Metanephros (tissue), 2 donors: Measurements from ENCODE around the gene TBX19. TPM values are rescaled to one million over a fixed set of nuclear protein-coding genes. Genes with fewer than 3 reads are reported as not detected.

Experiments
- small RNA-seq: library from RNA; depleted of rRNA; stranded (forward); fragments of <200 nt; gene quantifications from one replicate; pipeline ENCODE3, GENCODE V24; 2014; ENCODE audit warnings: low replicate concordance
- total RNA-seq: library from RNA; depleted of rRNA; stranded (reverse); fragments of >200 nt; gene quantifications from one replicate; pipeline ENCODE4 v1.2.3, GENCODE V29; 2014

Gene TBX19
- 2.0 TPM for total RNA-seq

GRCh38 chr1:168280296-168280927, at the start of gene TBX19:
TBX19 (plus strand) TSS chr1:168280877; CDS start chr1:168281091, 214 bp downstream.

Small RNA genes lying within 50 kb of the gene (small RNA-seq; reads per million reads assigned to genes)
- not detected for gene RNU6-1310P

Other genes starting within 250 kb of the TBX19 start
- gene GPR161, start 143.9 kb upstream of the TBX19 start, total RNA-seq, result 14.5 TPM
- 27.7 TPM for gene TIPRL, start 101.9 kb upstream of the TBX19 start, total RNA-seq
- gene SFT2D2, start 54.9 kb upstream of the TBX19 start, total RNA-seq, result 39.7 TPM